Prostate gland (tissue), 2 donors: ENCODE results near the gene ROCK1.

Experiments used
- CTCF ChIP-seq, 4 experiments: fragments of 200-600 bp in 2 of 4; fragments of 450-650 bp in 2 of 4; sonication (generic) in 2 of 4; IDR thresholded peaks; 1 replicate in 3 of 4; 2 replicates in 1 of 4; pipeline ENCODE4 v1.5.1; 2016 to 2019; ENCODE audit warnings: antibody characterized with exemption in 4 of 4, mild to moderate bottlenecking in 2 of 4, moderate library complexity in 2 of 4
- POLR2A ChIP-seq: fragments of 450-650 bp; IDR thresholded peaks from one replicate; pipeline ENCODE4 v1.6.1; 2016; ENCODE audit warnings: antibody characterized with exemption, mild to moderate bottlenecking

- TF ChIP-seq CTCF (IDR thresholded peaks at IDR 0.05) (no peak), POLR2A (no peak)
These were observed 122.9 kb downstream of the ROCK1 start for GRCh38 chr18:20988726-20989125.
